RWPE2 (cell line): ENCODE data around the gene MAP3K14.

Experiments
- ATAC-seq: fragments of 200-7000 bp; cut with Tn5 transposase; 3 replicates; pipeline ENCODE4 v1.9.1; 2021; ENCODE audit warnings: low read depth
- DNase-seq: peaks from one replicate; pipeline ENCODE4 v3.0.0-alpha.2; 2020; ENCODE audit warnings: low spot score
- H3K27ac ChIP-seq: fragments of 450-650 bp; 2 replicates; pipeline ENCODE4 v1.5.1; 2017; ENCODE audit warnings: mild to moderate bottlenecking; ENCODE audit not compliant: poor library complexity, severe bottlenecking
- H3K27me3 ChIP-seq: fragments of 250-450 bp; sonication (Bioruptor Pico); 2 replicates; pipeline ENCODE4 v1.5.1; 2021; ENCODE audit warnings: mild to moderate bottlenecking, moderate library complexity; ENCODE audit not compliant: insufficient read depth, poor library complexity, severe bottlenecking
- H3K36me3 ChIP-seq: fragments of 250-450 bp; sonication (Bioruptor Pico); 2 replicates; pipeline ENCODE4 v1.5.1; 2020; ENCODE audit warnings: low read depth, mild to moderate bottlenecking, moderate library complexity
- H3K4me1 ChIP-seq: fragments of 250-450 bp; sonication (Bioruptor Pico); 2 replicates; pipeline ENCODE4 v1.5.1; 2021; ENCODE audit warnings: mild to moderate bottlenecking, moderate library complexity; ENCODE audit not compliant: insufficient read depth, poor library complexity, severe bottlenecking
- H3K4me3 ChIP-seq: fragments of 250-450 bp; sonication (Bioruptor Pico); 2 replicates; pipeline ENCODE4 v1.5.1; 2021; ENCODE audit warnings: mild to moderate bottlenecking, moderate library complexity; ENCODE audit not compliant: severe bottlenecking
- H3K9me3 ChIP-seq: fragments of 250-450 bp; sonication (Bioruptor Pico); 2 replicates; pipeline ENCODE4 v1.5.1; 2021; ENCODE audit warnings: mild to moderate bottlenecking, moderate library complexity; ENCODE audit not compliant: severe bottlenecking
- TF ChIP-seq, protein P1 (sequence below): fragments of 450-650 bp; IDR thresholded peaks from one replicate; pipeline ENCODE4 v1.5.1; 2017; ENCODE audit warnings: mild to moderate bottlenecking, moderate library complexity; ENCODE audit not compliant: poor library complexity, severe bottlenecking

MAP3K14 gene

DNA sequence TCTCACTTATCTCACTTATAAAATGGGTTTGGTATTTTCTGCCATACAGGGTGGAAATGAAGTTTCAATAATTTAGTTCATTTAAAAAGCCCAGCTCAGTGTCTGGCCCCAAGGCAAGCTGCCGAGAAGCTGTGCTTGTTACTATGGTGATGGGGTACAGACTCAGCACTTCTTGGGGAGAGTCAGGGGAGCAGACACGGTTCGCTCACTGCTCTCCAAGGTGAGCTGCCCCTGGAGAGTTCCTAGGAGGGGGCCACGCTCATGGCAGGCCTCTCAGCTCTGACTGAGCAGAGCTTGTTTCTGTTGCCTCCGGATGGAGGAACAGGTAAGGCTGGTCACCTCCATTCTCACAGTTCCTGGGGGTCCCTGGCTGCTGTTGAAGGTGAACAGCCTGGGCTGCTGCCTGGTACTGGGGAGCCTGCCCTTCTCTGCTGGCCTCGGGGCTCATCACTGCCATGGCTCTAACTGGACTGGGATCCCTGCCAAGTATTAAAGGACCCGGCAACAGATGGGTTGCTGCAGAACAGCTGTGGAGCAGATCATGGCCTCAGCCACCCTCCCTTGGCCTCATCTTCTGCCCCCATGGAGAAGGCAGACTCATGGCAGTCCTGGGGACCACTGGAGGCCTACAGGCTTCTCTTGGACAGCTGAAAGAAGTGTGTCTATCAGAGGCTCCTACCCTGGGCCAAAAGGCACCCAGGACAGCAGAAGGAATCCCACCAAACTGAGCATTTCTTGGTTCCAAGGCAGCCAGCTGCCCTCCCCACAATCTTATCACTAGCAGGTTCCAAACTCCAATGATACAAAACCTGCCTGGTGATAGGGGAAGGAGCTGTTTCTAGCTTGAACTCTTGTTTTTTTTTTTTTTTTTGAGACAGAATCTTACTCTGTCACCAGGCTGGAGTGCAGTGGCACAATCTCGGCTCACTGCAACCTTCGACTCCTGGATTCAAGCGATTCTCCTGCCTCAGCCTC, 29.0 kb downstream of the MAP3K14 start:
- DNase-seq: no peak

DNA sequence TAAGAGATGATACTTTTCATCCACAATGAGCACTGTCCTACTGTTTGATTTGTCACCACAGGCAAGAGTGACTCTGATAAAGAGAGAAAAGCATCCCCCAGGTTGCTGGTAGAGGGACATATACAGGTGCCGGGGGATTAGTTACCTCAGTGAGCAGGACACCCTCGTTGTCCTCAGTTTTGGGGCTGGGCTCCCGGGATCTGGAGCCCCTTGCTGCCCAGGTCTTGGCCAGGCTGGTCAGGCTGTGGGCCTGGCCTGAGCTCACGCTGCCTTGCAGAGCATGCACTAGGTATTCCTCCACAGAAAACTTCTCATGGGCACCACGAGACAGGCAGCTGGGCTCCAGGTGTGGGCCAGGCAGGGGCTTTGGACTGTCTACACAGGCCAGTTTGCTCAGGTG, 30.5 kb downstream of the MAP3K14 start:
- TF ChIP-seq, protein P1, sequence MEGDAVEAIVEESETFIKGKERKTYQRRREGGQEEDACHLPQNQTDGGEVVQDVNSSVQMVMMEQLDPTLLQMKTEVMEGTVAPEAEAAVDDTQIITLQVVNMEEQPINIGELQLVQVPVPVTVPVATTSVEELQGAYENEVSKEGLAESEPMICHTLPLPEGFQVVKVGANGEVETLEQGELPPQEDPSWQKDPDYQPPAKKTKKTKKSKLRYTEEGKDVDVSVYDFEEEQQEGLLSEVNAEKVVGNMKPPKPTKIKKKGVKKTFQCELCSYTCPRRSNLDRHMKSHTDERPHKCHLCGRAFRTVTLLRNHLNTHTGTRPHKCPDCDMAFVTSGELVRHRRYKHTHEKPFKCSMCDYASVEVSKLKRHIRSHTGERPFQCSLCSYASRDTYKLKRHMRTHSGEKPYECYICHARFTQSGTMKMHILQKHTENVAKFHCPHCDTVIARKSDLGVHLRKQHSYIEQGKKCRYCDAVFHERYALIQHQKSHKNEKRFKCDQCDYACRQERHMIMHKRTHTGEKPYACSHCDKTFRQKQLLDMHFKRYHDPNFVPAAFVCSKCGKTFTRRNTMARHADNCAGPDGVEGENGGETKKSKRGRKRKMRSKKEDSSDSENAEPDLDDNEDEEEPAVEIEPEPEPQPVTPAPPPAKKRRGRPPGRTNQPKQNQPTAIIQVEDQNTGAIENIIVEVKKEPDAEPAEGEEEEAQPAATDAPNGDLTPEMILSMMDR: no peak
- no peak for DNase-seq
- Histone ChIP-seq H3K4me3 (no peak overlapping the region), H3K4me1 (peaks cover 9% of the 10 kb centered on the region), H3K27ac (no peak overlapping the region), H3K36me3 (peaks cover 89% of the 10 kb centered on the region), H3K9me3 (no peaks in the 10 kb centered on the region), H3K27me3 (no peaks in the 10 kb centered on the region)
- ATAC-seq: no peak

More for the DNA sequence above, 29.0 kb downstream of the MAP3K14 start:
- H3K9me3 ChIP-seq: no peaks in the 10 kb centered on the region
- no peak for ATAC-seq
- H3K27me3 ChIP-seq: no peaks in the 10 kb centered on the region
- H3K27ac ChIP-seq: no peak overlapping the region
- H3K36me3 ChIP-seq: peaks cover 91% of the 10 kb centered on the region
- peaks cover 12% of the 10 kb centered on the region for H3K4me1 ChIP-seq
- TF ChIP-seq, protein P1: no peak
- H3K4me3 ChIP-seq: no peak overlapping the region

DNA sequence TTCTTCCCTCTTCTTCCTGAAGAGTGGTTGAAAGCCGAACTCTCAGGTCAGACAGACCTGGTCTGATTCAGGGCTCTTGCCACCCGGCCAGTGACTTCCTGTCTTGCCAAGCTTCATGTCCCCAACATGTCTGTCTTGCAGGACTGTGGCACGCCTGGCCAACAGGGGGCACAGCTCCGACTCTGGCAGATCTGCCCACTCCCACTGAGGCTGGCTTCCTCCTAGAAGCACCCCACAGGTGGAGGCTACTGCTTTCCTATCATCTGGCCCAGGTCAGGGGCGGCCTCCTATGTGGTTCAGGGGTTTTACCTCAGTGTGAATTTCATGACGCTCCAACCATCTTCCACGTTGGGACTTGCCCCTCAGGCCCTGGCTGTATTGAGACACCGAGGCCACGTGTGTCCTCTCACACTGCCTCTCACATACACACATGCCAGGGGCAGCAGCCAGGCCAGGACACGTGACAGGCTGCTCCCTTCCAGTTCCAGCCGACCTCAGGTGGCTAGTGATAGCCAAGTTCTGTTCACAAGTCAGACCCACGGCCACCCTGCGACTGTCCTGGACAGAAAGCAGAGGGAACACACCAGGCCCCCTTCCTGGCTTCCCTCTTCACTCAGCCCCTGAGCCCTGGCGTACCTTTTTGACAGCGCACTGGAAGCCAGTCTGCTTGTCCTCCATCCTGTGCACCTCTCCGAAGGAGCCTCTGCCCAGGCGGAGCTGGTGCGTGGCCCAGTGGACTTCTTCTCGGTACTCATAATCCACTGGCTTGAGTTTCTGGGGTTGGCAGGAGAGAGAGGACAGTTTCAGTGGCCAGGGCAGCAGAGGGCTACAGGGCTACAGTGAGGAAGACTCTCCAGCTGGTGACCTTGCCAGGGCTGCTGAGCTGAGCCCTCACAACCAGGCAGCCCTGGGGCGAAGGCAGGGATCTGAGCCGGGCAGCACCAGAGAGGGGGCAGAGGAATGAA, 32.4 kb downstream of the MAP3K14 start:
- ATAC-seq (peak; percentile 93), DNase-seq (no peak)
- H3K4me1 ChIP-seq: peaks cover 9% of the 10 kb centered on the region
- no peak overlapping the region for H3K4me3 ChIP-seq
- peak overlapping the region; percentile 28 for H3K27ac ChIP-seq
- H3K9me3 ChIP-seq: no peaks in the 10 kb centered on the region
- H3K27me3 ChIP-seq: no peaks in the 10 kb centered on the region
- TF ChIP-seq, protein P1: peak; percentile 42
- H3K36me3 ChIP-seq: peaks cover 85% of the 10 kb centered on the region

DNA sequence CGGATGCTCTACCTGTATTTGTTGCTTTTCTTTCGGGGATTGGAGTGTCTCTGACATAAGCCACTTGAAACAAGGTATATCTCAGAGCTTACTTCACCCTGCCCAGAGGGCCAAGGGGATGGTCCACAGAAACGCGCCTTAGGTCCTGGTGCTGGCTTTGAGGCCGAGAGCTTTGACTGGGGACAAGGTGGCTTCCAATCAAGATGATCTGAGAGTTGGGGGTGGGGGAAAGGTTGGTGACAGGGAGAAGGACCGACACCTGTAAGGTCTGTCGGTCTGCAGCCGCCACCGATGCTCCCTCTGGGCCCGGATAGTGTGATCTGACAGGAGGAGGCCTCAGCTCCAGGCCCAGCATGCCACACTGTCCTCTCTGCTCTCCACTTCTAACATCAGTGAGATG, 33.1 kb downstream of the MAP3K14 start:
- DNase-seq: no peak

More for the DNA sequence above, 33.1 kb downstream of the MAP3K14 start:
- Histone ChIP-seq H3K27me3 (no peaks in the 10 kb centered on the region), H3K4me1 (peaks cover 9% of the 10 kb centered on the region), H3K4me3 (no peak overlapping the region), H3K36me3 (peaks cover 79% of the 10 kb centered on the region), H3K27ac (peak overlapping the region; percentile 28), H3K9me3 (no peaks in the 10 kb centered on the region)
- ATAC-seq: no peak
- TF ChIP-seq, protein P1: no peak
